Activated CD4-positive, alpha-beta T cell treated with anti-CD3 and anti-CD28 coated beads for 36 hours (primary cell): ENCODE data around the gene CDKN2D. TPM values are rescaled to one million over a fixed set of nuclear protein-coding genes. Genes with fewer than 3 reads are reported as not detected.
"Not testable (repeated sequence)": the region's sequence is repeated elsewhere in the genome, so short reads cannot be mapped to it uniquely, and the experiment has no call there.

ENCODE experiments used
- ATAC-seq: fragments of 200-7000 bp; cut with Tn5 transposase; one replicate; pipeline ENCODE4 v1.10.0; 2021; ENCODE audit warnings: mild to moderate bottlenecking, moderate library complexity
- CTCF ChIA-PET: fragments of 350-600 bp; sonication (Branson Sonifier 250); formaldehyde crosslinking; loops from one replicate; lab custom pipeline; 2021; ENCODE audit warnings: antibody characterized with exemption; lab: Charles Lee
- POLR2A ChIA-PET: fragments of 350-600 bp; sonication (Branson Sonifier 250); formaldehyde crosslinking; loops from one replicate; lab custom pipeline; 2021; ENCODE audit warnings: antibody characterized with exemption, inconsistent platforms; lab: Charles Lee
- DNase-seq: peaks from one replicate; pipeline ENCODE4 v3.0.0-alpha.2; 2020
- H3K27ac Mint-ChIP-seq: one replicate; pipeline ENCODE4 v1.8.0; 2021; ENCODE audit warnings: mixed read lengths
- H3K27me3 Mint-ChIP-seq: one replicate; pipeline ENCODE4 v1.8.0; 2021; ENCODE audit warnings: mixed read lengths
- H3K36me3 Mint-ChIP-seq: one replicate; pipeline ENCODE4 v1.8.0; 2021; ENCODE audit warnings: low read depth, mixed read lengths
- H3K4me1 Mint-ChIP-seq: one replicate; pipeline ENCODE4 v1.8.0; 2021; ENCODE audit warnings: mixed read lengths
- H3K4me3 Mint-ChIP-seq: one replicate; pipeline ENCODE4 v1.8.0; 2021; ENCODE audit warnings: mild to moderate bottlenecking, moderate library complexity, mixed read lengths
- H3K9me3 Mint-ChIP-seq: one replicate; pipeline ENCODE4 v1.8.0; 2021; ENCODE audit warnings: low read depth, mixed read lengths
- intact Hi-C, 2 experiments: fragments of 100-400 bp; cut with DNase I in 1 of 2; cut with micrococcal nuclease in 1 of 2; formaldehyde crosslinking; loops; one replicate each; pipeline versions ENCODE4 v1.14.2 to v1.15.1; 2022 to 2024; cut with DNase I, micrococcal nuclease
- total RNA-seq, 2 experiments: library from RNA; stranded (reverse); gene quantifications; one replicate each; pipeline ENCODE4 v1.2.3, GENCODE V29; 2021

The CDKN2D gene
- total RNA-seq, 2 experiments from 2014 or later: 39.2 to 50.3 TPM

- ATAC-seq: no peak
- no peak for DNase-seq
- peaks cover 55% of the 10 kb centered on the region for H3K36me3 Mint-ChIP-seq
- CTCF ChIA-PET: interaction anchor here (0.8 to 1.9 kb wide), 10 partner anchors 9 to 70 kb away, joined by 3 to 10 read pairs (median 4); partner anchors contain the start of genes KEAP1 and KRI1
- POLR2A ChIA-PET: interaction anchor here (0.6 to 1.6 kb wide), 4 partner anchors 10 to 354 kb away, joined by 3 to 7 read pairs (median 4); no protein-coding TSS in a partner anchor
- no peaks in the 10 kb centered on the region for H3K27me3 Mint-ChIP-seq
- peak overlapping the region; percentile 83 for H3K27ac Mint-ChIP-seq
- no peak overlapping the region for H3K4me3 Mint-ChIP-seq
- H3K9me3 Mint-ChIP-seq: no peaks in the 10 kb centered on the region
- peaks cover 38% of the 10 kb centered on the region for H3K4me1 Mint-ChIP-seq
- intact Hi-C loops: loop anchor here in 1 of 2 experiments (1.0 kb wide), 1 partner anchor 12 kb away; no protein-coding TSS in a partner anchor
Observed at GRCh38 chr19:10553087-10553667, 15.6 kb downstream of the CDKN2D start.

- intact Hi-C loops: loop anchor here in 1 of 2 experiments (1.0 kb wide), 1 partner anchor 13 kb away; no protein-coding TSS in a partner anchor
- H3K9me3 Mint-ChIP-seq: no peaks in the 10 kb centered on the region
- H3K36me3 Mint-ChIP-seq: peaks cover 51% of the 10 kb centered on the region
- CTCF ChIA-PET: interaction anchor here (0.6 to 1.9 kb wide), 13 partner anchors 8 to 69 kb away, joined by 3 to 10 read pairs (median 4); partner anchors contain the start of genes CDKN2D, KEAP1 and KRI1
- peak overlapping the region; percentile 47 for H3K27ac Mint-ChIP-seq
- peak; percentile 49 for ATAC-seq
- no peaks in the 10 kb centered on the region for H3K27me3 Mint-ChIP-seq
- POLR2A ChIA-PET: interaction anchor here (0.5 to 1.6 kb wide), 5 partner anchors 11 to 329 kb away, joined by 3 to 7 read pairs (median 3); partner anchors contain the start of gene KRI1
- H3K4me3 Mint-ChIP-seq: no peak overlapping the region
- DNase-seq: peak; percentile 60
- H3K4me1 Mint-ChIP-seq: peaks cover 38% of the 10 kb centered on the region
Observed at GRCh38 chr19:10552510-10553053, 16.2 kb downstream of the CDKN2D start.

GRCh38 chr19:10551698-10552301 is 17.0 kb downstream of the CDKN2D start:
- no peak overlapping the region for H3K4me3 Mint-ChIP-seq
- H3K4me1 Mint-ChIP-seq: peaks cover 38% of the 10 kb centered on the region
- peak; percentile 47 for ATAC-seq

GRCh38 chr19:10551006-10551405 is 17.8 kb downstream of the CDKN2D start:
- not testable (repeated sequence) for H3K27me3 Mint-ChIP-seq, DNase-seq, H3K9me3 Mint-ChIP-seq, H3K4me3 Mint-ChIP-seq, ATAC-seq
- H3K27ac Mint-ChIP-seq: peak overlapping the region; percentile 19
- POLR2A ChIA-PET: interaction anchor here (0.7 kb wide), 1 partner anchor 58 kb away, joined by 3 read pairs; no protein-coding TSS in a partner anchor
- CTCF ChIA-PET: interaction anchor here (0.7 to 1.4 kb wide), 9 partner anchors 11 to 263 kb away, joined by 3 to 8 read pairs (median 4); no protein-coding TSS in a partner anchor
- H3K4me1 Mint-ChIP-seq: peaks cover 36% of the 10 kb centered on the region
- intact Hi-C loops: loop anchor here in 1 of 2 experiments (1.0 kb wide), 1 partner anchor 68 kb away; no protein-coding TSS in a partner anchor
- peaks cover 47% of the 10 kb centered on the region for H3K36me3 Mint-ChIP-seq

More at GRCh38 chr19:10551698-10552301, 17.0 kb downstream of the CDKN2D start:
- no peaks in the 10 kb centered on the region for H3K27me3 Mint-ChIP-seq
- peaks cover 48% of the 10 kb centered on the region for H3K36me3 Mint-ChIP-seq
- H3K9me3 Mint-ChIP-seq: no peaks in the 10 kb centered on the region
- no peak overlapping the region for H3K27ac Mint-ChIP-seq
- ChIA-PET CTCF (interaction anchor here (0.7 to 1.9 kb wide), 16 partner anchors 9 to 264 kb away, joined by 3 to 10 read pairs (median 4); partner anchors contain the start of genes CDKN2D and KRI1), POLR2A (interaction anchor here (0.5 kb wide), 1 partner anchor 330 kb away, joined by 3 read pairs; no protein-coding TSS in a partner anchor)
- intact Hi-C loops: loop anchor here in 1 of 2 experiments (1.0 kb wide), 1 partner anchor 68 kb away; no protein-coding TSS in a partner anchor
- peak; percentile 76 for DNase-seq

- H3K4me1 Mint-ChIP-seq: peaks cover 31% of the 10 kb centered on the region
- ChIA-PET CTCF (interaction anchor here (0.6 to 1.4 kb wide), 3 partner anchors 32 to 314 kb away, joined by 4 read pairs; no protein-coding TSS in a partner anchor), POLR2A (interaction anchor here (0.7 kb wide), 1 partner anchor 59 kb away, joined by 3 read pairs; no protein-coding TSS in a partner anchor)
- H3K27me3 Mint-ChIP-seq: no peaks in the 10 kb centered on the region
- no peak for ATAC-seq
- intact Hi-C loops: no loop called here
- H3K27ac Mint-ChIP-seq: no peak overlapping the region
- no peak for DNase-seq
- H3K4me3 Mint-ChIP-seq: no peak overlapping the region
- peaks cover 42% of the 10 kb centered on the region for H3K36me3 Mint-ChIP-seq
- no peaks in the 10 kb centered on the region for H3K9me3 Mint-ChIP-seq
Observed at GRCh38 chr19:10550336-10550735, 18.4 kb downstream of the CDKN2D start.

- H3K27ac Mint-ChIP-seq: no peak overlapping the region
- ChIA-PET CTCF (no interaction called here), POLR2A (no interaction called here)
- DNase-seq (no peak), ATAC-seq (no peak)
- intact Hi-C loops: no loop called here
- H3K4me3 Mint-ChIP-seq: no peak overlapping the region
- peaks cover 39% of the 10 kb centered on the region for H3K36me3 Mint-ChIP-seq
- H3K27me3 Mint-ChIP-seq: no peaks in the 10 kb centered on the region
- peaks cover 31% of the 10 kb centered on the region for H3K4me1 Mint-ChIP-seq
- no peaks in the 10 kb centered on the region for H3K9me3 Mint-ChIP-seq
Observed at GRCh38 chr19:10549733-10550132, 19.0 kb downstream of the CDKN2D start.

- no peak overlapping the region for H3K4me3 Mint-ChIP-seq
- peaks cover 32% of the 10 kb centered on the region for H3K36me3 Mint-ChIP-seq
- ATAC-seq (no peak), DNase-seq (no peak)
- no peaks in the 10 kb centered on the region for H3K9me3 Mint-ChIP-seq
- H3K4me1 Mint-ChIP-seq: peaks cover 26% of the 10 kb centered on the region
- no peak overlapping the region for H3K27ac Mint-ChIP-seq
- no peaks in the 10 kb centered on the region for H3K27me3 Mint-ChIP-seq
- CTCF ChIA-PET: no interaction called here
- intact Hi-C loops: no loop called here
- POLR2A ChIA-PET: no interaction called here
Observed at GRCh38 chr19:10548746-10549276, 20.0 kb downstream of the CDKN2D start.

- ATAC-seq (no peak), DNase-seq (no peak)
- Mint-ChIP-seq H3K4me3 (no peak overlapping the region), H3K27me3 (no peaks in the 10 kb centered on the region), H3K36me3 (peaks cover 13% of the 10 kb centered on the region), H3K9me3 (no peaks in the 10 kb centered on the region), H3K4me1 (peaks cover 14% of the 10 kb centered on the region), H3K27ac (no peak overlapping the region)
- CTCF ChIA-PET: interaction anchor here (0.5 to 1.7 kb wide), 4 partner anchors 10 to 156 kb away, joined by 3 to 4 read pairs (median 3); no protein-coding TSS in a partner anchor
- intact Hi-C loops: no loop called here
- POLR2A ChIA-PET: interaction anchor here (0.6 kb wide), 1 partner anchor 649 kb away, joined by 6 read pairs; no protein-coding TSS in a partner anchor
Observed at GRCh38 chr19:10546817-10547216, 22.0 kb downstream of the CDKN2D start.

GRCh38 chr19:10544753-10545251 is 24.0 kb downstream of the CDKN2D start:
- POLR2A ChIA-PET: no interaction called here
- no peak for ATAC-seq

GRCh38 chr19:10544242-10544752 is 24.5 kb downstream of the CDKN2D start:
- Mint-ChIP-seq H3K4me3 (peak overlapping the region; percentile 85), H3K9me3 (no peaks in the 10 kb centered on the region), H3K36me3 (peaks cover 5% of the 10 kb centered on the region), H3K4me1 (peaks cover 14% of the 10 kb centered on the region), H3K27ac (peak overlapping the region; percentile 84), H3K27me3 (peaks cover 2% of the 10 kb centered on the region)
- DNase-seq (peak; percentile 44), ATAC-seq (no peak)
- CTCF ChIA-PET: interaction anchor here (0.6 to 1.4 kb wide), 3 partner anchors 9 to 157 kb away, joined by 3 to 4 read pairs (median 3); partner anchors contain the start of gene QTRT1
- intact Hi-C loops: no loop called here
- POLR2A ChIA-PET: no interaction called here

More at GRCh38 chr19:10544753-10545251, 24.0 kb downstream of the CDKN2D start:
- Mint-ChIP-seq H3K4me1 (peaks cover 14% of the 10 kb centered on the region), H3K4me3 (peak overlapping the region; percentile 85), H3K9me3 (no peaks in the 10 kb centered on the region), H3K27me3 (peaks cover 2% of the 10 kb centered on the region), H3K27ac (peak overlapping the region; percentile 84), H3K36me3 (peaks cover 5% of the 10 kb centered on the region)
- CTCF ChIA-PET: interaction anchor here (0.6 to 1.4 kb wide), 3 partner anchors 8 to 157 kb away, joined by 3 to 4 read pairs (median 3); partner anchors contain the start of gene QTRT1
- peak; percentile 30 for DNase-seq
- intact Hi-C loops: no loop called here
